GM18873 (cell line): Measurements from ENCODE around the gene GALNT5.
A peak's percentile ranks its signal among the peaks of the same experiment; 100 is the strongest.
"Not testable (repeated sequence)": the region's sequence is repeated elsewhere in the genome, so short reads cannot be mapped to it uniquely, and the experiment has no call there.

Experiments
- ATAC-seq: cut with Tn5 transposase; IDR thresholded peaks from one replicate; pipeline ENCODE4 v1.9.1; 2021; ENCODE audit warnings: mild to moderate bottlenecking, moderate library complexity, moderate number of reproducible peaks; ENCODE audit not compliant: unreplicated experiment, low FRiP score

Gene GALNT5

DNA sequence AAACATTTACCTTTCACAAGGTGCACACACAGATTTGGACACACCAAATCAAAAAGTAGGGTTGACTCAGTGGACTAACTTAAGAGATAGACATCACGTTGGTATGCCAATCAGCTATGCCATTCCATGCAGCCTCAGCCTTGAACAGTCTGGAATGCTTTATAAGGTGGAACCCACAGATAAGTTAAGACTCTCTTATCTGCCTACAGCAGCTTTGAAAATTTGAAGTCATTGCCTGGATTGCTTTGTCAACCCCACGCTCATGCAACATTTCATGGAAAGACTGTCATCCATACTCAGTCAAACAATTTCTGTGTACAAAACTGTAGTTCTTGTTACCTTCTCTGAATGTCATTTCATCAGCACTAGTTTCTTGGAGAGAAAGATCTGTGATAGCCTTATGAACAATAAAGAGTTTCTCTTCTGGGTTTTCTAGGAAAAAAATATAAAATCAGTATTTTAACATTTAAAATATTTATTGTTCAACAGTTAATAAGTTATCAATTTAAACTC is 66.9 kb downstream of the GALNT5 start:
- ATAC-seq: no peak

DNA sequence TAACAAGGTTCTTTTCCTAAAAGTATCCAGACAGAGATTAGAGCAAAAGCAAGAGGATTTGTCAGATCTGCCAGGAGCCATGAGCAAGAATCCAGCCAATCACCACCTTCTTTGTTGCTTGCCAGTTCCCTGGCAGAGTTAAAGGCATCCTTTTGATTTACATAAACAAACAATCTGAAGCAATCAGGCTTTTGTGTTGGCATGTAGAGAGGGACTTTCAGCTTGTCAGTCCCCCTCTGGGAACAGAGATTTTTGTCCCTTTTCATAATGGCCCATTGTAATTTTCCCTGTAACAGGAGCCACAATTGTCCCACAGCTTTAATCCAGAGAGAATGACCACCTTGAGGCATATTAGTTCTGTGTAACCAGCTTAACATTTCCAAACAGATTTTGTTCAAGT is 68.3 kb downstream of the GALNT5 start, which contains the start of gene ERMN:
TSS of gene ERMN (minus strand) at position 39 of the 400 bp plus-strand sequence. CDS start 182 bp downstream, outside the sequence.
- no peak for ATAC-seq

DNA sequence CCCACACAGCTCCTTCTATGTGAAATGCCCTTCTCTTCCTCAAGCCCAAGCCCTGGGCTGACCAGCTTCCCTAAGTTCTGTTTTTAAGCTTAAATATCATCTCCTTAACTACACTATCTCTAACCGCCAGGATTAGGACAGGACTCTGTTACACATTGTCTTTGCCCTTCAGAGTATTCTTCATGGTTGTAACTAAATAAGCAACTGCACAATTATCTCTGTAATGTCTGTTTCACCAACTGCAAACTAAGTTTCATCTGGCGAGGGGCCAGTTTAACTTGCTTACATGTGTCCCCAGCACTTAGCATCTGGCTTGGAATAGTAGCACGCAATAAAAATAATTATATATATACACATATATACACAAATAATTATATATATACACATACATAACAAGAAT is 69.2 kb downstream of the GALNT5 start:
- ATAC-seq: no peak

DNA sequence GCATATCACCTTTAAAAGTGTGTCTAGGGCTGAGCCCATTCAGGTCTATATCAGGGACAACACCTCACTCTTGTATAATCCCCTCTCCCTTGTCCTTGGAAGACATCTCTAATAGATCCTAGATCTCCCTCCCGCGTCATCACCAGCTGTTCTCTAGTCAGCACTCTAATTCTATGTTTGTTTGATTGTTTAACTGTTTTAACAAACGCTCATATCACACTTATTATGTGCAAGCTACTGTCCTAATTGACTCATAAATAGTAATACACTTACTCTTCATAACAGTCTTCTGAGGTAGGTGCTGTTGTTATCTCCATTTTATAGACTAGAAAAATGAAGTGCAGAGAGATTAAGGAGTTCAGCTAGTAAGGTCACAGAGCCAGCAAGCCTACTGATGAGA is 69.7 kb downstream of the GALNT5 start:
- ATAC-seq: peak; percentile 26

DNA sequence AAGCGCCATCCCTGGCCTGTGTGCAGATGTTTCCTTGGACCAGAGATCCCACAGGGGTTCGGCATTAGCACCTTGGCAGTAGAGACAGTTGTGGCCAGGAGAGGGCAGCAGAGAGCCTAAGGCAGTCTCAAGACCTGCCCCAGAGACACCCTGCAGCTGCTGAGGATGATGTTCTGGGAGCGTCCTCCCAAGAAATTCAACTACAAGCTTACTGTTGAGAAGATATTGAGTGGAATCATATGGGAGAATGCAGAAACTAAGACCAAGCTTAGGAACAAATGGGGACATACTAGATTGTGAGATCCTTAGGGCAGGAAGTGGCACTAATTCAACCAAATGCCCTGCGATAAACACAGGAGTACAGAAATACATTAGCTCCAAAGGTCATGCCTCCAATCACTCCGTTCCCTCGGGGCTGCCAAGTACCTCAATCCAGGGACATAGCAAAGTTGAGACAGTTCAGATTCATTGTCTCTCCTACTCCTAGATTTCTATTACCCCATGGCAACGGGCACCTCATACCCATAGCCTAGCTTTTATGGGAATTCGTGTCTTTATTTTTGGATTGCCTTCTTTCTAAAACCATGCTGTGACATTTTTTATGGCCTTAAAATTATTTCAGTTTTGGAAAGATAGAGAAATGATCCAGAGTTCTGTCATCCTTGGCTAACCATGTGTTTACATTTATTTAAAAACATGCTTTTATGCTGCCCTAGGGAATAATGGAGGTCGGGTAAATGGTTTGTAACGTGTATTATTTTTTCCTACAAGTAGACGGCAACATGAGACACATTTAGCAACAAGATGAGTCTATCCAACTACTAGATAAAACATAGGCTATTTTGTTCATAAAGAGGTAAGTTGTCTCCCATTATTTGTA is 70.4 kb downstream of the GALNT5 start:
- peak; percentile 94 for ATAC-seq

DNA sequence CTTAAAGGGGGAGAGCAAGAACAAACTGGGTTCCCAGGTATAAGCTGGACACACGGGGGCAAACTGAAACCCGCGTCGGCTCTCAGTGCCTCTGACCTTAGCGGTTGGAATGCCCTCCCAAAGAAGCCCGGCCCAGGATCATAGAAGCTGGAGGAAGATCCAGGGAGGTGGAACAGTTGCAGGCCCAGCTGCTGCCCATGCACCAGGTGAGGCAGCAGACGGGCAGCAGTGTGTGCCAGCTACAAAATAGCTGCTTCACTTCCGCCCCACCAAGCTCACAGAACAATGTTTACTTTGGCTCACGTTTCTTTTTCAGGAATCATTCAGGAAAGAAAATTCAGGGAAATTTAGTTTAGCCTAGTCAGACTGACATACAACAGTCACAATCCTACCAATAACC is 72.0 kb downstream of the GALNT5 start:
- no peak for ATAC-seq

DNA sequence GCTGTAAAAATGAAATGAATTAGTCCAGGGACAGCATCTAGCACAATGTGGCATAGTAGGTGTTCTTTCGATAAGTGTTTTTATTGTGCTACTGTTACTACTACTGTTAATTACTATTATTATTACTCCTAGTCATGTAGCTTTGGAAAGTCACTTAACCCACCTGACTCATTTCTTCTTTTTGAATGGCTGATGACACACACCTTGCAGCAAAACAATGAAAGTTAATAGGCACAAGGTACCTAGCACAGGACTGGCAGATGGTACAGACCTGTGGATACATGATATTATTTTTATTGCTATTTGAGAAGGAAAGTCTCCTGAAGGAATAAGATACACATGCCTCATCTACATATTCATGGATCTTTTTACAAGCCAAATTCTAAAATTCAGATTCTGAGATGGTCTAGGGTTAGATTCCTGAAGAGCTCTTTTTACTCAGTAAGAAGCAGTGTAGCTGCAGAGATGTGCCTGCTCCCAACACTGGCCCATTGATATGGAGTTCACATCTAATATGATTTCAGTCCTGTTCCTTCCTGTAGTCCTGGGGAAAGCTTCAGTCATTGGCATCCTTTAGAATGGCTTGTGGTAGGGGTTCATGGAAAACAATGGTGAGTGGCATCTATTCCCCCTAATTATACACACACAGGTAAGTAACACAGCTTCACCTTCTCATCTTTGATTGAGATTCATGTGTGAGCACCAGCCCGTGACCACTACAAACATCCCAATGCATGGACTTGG is 76.0 kb downstream of the GALNT5 start:
- no peak for ATAC-seq

DNA sequence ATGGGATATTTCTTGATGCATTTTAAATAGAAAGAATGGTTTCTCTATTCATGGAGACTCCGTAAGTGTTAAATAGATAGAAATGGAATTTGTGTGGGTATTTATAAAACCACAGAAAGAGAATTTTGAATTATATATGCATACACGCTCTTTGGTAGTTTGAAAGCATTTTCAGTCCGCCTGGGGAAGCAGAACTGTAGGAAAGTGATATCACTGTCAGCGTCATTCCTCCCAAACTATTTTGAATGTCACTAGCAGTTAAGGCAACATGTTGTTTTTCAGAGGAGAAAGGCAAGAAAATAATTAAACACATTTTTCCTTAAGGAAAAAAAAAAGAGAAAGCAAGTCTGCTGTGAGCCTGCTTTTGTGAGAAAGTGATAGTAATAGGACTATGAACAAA is 76.8 kb downstream of the GALNT5 start:
- no peak for ATAC-seq

DNA sequence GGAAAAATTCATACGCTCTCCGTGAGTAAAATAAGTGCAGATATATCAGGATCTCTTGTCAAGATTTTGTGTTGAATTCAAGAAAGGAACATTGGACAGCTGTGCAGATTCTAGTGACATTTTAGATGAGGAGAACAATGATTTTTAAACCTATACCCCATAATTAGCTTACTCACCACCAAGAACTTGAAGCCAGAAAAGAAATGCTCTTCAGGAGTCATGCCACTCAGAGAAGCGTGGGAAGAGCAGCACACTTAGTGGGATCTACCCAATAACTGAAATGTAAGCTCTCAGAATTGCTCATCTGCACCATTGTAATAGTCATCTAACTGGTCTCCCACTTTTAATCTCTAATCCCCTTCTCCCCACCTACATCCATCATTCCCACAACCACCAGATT is 77.3 kb downstream of the GALNT5 start:
- no peak for ATAC-seq

DNA sequence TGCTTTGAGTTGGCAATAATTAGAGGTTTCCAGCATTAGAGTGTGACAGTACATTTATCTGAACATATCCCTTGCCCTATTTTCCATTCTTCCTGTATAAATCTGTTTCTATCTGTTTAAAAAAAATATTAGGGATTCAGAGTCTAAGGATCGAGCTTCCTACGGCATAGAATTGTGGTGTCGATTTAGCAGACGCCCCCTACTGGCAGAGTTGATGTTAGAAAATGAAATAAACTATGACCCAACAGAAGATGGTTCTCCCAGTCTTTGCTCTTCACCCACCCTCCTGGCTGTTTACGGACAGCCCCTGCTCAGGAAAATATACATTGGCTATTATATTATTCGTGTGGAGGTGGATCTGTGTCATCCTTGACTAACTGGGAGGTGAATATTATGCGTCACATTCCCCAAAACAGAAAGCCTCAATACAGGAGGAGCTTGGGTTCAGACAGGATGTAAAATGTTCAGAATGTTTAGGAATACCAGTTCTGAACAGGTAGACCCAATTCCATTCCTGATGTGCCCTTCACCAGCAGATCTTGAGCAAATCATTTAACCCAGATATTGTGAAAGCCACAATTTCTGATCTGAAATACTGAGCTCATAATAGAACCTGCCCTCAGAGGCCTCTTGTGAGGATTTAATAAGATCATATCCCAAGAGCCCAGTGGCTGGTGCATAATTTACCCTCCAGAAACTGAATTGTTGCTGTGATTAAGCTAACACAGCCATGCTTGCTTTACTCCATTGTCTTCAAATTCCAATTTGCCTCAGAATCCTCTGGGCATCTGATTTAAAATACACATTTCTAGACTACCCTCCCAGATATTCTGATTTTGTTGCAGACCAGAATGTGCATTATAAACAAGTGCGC is 78.9 kb downstream of the GALNT5 start:
- ATAC-seq: no peak

DNA sequence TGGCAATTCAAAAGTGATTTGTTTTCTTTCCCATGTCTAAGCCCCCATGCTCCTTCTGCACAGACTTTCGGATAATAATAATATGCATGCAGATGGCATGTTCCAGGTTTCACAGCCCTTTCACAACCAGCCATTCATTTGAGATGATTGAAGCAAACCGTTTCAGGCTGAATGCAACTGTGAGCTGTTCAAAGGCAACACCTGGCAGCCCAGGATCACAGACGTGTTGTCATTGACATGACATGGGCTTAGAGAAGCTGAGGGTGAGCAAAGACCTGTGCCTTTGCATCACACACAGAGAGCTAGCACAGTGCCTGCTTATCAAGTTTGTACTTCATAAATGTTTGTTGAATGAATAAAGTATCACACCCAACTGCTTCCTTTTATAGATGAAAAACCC is 80.5 kb downstream of the GALNT5 start:
- no peak for ATAC-seq

DNA sequence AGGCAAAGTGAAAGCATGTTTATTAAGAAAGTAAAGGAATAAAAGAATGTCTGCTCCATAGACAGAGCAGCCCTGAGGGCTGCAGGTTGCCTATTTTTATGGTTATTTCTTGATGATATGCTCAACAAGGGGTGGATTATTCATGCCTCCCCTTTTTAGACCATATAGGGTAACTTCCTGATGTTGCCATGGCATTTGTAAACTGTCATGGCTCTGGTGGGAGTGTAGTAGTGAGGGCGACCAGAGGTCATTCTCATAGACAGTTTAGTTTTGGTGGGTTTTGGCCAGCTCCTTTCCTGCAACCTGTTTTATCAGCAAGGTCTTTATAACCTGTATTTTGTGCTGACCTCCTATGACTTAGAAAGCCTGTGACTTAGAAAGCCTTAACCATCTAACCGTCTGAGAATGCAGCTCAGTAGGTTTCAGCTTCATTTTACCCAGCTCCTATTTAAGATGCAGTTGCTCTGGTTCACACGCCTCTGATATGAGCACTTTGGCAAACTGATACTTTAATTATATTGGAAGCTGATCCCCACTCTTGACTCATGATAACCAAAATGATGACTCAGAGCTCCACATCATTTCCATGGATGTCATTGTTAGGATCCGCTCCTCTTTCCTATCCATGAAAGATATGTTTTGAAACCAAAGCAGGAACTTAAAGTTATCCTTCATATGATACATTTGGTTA is 82.6 kb downstream of the GALNT5 start:
- no peak for ATAC-seq

DNA sequence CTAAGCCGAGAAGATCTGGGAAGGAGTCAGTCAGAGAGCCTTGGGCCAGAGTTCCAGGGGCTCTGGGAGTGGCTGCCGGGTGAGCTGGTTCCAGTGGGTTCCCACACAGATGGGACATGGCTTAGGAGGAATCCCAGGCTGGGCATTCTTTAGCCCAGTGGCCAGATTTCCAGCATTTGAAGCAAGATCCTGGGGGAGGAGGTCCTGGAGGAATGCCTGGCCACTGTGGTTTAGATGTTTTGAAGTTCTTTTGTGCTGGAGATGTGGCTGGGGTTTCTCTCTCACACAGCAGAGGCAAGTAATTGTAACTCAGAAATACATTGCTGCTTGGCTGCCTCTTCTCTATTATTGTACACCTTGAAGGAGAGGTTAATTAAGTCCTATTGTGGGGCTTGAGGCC is 83.9 kb downstream of the GALNT5 start:
- not testable (repeated sequence) for ATAC-seq

DNA sequence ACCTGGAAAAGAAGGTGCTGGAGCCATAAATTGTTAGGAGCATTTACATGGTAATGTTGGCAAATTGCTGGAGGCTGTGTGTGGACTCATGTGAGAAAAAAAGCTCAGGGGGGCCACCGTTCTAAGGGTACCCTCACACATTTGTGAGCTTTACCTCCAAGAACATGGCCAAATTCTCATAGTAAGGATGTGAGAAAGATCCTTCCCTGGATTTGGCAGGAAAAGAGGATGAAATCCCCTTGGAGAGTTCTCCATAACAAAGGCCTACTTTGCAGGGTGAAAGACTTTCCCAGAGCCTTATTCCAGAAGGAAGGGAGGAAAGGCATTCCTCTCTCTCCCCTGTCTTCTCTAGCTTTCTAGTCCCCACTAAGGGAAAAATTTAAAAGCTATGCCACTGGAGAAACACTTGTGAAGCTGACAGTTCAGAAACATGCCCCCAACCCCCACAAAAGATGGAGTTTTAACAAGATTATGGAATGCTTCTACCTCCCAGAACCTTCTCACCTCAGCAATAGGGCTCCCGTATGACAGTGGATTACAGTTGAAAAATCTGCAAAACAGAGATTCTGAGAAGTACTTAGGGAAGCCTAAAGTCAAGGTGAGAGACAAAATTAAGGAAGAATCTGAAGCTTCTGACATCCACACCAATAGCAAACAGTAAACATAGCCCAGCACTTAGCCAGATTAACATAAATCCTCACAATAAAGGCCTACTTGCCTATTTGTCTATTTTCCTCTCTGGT is 88.3 kb downstream of the GALNT5 start:
- ATAC-seq: no peak

DNA sequence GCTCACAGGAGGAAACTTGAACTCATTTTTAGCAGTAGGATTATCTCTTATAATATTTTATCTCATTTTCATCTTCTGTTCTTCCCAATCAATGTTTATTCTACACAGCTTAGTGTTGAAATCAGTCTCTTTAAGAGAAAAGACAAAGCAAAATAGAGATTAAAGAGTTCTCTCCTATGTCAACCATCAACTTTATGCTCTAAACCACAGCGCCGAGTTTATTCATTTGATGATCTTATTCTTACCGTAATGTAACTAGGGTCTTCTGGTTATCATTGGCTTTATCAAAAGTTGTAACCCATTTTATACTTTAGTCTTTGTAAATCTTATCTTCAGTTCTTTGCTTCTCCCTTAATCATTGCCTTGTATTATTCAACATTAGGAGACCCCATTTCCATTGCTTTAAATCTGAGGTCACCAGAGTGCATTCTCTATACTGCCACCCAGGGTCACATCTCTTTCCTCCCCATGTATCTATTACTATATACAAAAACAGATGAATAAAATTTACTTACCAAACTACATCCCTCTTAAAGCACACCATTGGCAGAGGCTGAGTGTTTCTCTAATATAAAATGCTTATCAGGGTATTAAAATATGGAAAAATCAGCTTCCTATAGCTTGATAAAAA is 90.9 kb downstream of the GALNT5 start:
- ATAC-seq: no peak

DNA sequence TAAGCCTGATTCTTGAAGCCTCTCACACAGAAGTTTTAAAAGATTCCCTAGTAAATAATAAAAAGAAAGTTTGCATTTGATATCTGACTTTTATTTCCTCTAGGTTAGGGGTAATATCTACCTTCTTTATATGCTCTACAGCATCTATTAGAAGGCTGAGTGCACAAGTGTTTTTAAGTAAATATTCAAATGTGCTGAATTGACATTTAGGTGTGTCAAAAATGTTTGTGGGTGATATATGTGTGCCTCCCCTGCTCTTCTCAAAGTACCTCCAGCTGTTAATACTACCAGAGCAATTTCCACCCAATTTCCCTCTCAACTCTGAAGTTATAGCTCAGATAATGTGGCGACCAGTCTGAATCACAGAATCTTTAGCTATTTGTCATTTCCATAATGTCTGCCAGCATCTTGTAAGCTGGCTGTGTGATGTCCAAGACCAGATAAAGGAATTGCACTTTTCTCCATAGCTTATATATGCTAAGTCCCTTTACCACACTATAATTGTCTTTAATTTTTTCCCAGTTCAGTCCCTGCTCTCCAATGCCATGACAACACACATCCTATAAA is 92.5 kb downstream of the GALNT5 start:
- no peak for ATAC-seq

DNA sequence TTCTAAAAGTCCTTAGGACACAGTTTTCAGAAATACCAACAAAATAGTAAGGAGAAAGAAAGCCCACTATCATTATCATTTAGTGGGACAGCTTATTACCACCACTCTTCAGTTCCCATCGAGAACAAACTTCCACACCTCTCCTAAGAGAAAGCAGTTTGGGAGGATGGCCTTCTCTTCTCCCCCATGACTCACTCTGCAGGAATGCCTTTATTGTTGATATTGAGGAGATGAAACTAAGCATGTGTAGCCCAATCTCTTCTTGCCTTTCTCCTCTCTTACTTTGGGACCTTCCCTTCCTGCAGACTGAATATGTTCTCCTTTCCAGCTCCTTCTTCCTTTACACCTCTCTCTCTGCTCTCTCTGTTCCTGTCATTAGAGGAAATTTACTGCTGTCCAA is 98.1 kb downstream of the GALNT5 start:
- ATAC-seq: no peak

DNA sequence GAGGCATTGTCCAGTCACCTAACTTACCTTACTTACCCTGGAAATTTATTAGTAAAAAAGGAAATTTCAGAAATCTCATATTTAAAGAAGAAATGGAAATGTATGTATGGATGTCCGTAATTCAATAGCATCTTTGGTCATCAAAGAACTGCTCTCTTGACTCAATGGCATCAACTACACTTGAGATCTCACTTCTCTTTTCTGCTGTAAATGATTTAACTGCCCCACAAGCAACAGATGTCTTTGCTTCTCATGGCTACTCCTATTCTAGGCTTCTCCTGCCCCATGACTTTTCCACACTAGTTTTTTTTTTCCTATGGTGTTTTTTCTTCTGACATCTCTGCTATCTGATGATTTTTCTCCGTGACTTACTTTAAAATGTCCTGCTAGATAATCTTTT is 102.1 kb downstream of the GALNT5 start:
- peak; percentile 44 for ATAC-seq
